Endothelial cell of umbilical vein (primary cell): Measurements from ENCODE around the gene GP5.

Source experiments
- CTCF ChIP-seq, 2 donors: IDR thresholded peaks; 1 replicate in 1 of 2; 2 replicates in 1 of 2; pipeline ENCODE4 v1.5.1; 2011; ENCODE audit warnings: low read length in 2 of 2, mild to moderate bottlenecking in 2 of 2, moderate library complexity in 2 of 2, control low read depth in 1 of 2, inconsistent platforms in 1 of 2, low read depth in 1 of 2; ENCODE audit not compliant: insufficient read depth in 1 of 2; ENCODE audit errors: extremely low read depth in 1 of 2
- GATA2 ChIP-seq: IDR thresholded peaks from 2 replicates; pipeline ENCODE4 v1.7.0; 2011; ENCODE audit warnings: low read depth, mild to moderate bottlenecking, moderate library complexity, mixed read lengths, low read length; ENCODE audit not compliant: insufficient read length, insufficient read depth

- TF ChIP-seq CTCF (IDR thresholded peaks at IDR 0.05; ENCODE audit: extremely low read depth in 1 of 2, insufficient read depth in 1 of 2, low read depth in 1 of 2, low read length in 2 of 2) (no peak), GATA2 (no peak)
Measured at GRCh38 chr3:194367992-194368841, 30.8 kb downstream of the GP5 start.
